Measurements from ENCODE around the gene TFF3. TPM values are rescaled to one million over a fixed set of nuclear protein-coding genes. Genes with fewer than 3 reads are reported as not detected.

The TFF3 gene
- total RNA-seq, 1 donor from 2014 or later: 46.1 TPM

DNA sequence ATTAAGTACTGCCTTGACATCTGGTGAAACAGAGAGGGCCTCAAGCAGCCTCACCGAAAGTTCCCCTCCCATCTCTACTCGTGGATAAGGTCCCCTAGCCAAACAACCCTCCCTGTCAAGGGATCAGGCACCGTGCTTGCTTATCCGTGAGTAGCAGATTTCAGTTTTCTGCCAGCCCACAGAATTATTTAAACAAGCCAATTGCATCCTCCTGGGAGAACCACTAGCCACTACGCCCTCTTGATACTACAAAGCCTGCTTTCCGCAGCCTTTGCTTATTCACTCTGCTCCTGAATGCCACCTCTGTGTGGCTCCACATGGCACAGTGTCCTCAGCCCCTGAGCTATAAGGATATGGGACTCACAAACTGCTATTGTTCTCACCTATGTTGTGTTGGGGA lies 41.4 kb upstream of the TFF3 start:
- Mint-ChIP-seq H3K27me3 (ENCODE audit: unreplicated experiment) (peaks cover 25% of the 10 kb centered on the region), H3K27ac (ENCODE audit: unreplicated experiment) (no peak overlapping the region), H3K9me3 (ENCODE audit: unreplicated experiment) (peaks cover 14% of the 10 kb centered on the region), H3K36me3 (ENCODE audit: unreplicated experiment) (peaks cover 2% of the 10 kb centered on the region), H3K4me3 (ENCODE audit: unreplicated experiment) (no peak overlapping the region), H3K4me1 (ENCODE audit: unreplicated experiment) (no peaks in the 10 kb centered on the region)
- DNase-seq (ENCODE audit: extremely low spot score, unreplicated experiment): no peak
- TF ChIP-seq, protein P1, sequence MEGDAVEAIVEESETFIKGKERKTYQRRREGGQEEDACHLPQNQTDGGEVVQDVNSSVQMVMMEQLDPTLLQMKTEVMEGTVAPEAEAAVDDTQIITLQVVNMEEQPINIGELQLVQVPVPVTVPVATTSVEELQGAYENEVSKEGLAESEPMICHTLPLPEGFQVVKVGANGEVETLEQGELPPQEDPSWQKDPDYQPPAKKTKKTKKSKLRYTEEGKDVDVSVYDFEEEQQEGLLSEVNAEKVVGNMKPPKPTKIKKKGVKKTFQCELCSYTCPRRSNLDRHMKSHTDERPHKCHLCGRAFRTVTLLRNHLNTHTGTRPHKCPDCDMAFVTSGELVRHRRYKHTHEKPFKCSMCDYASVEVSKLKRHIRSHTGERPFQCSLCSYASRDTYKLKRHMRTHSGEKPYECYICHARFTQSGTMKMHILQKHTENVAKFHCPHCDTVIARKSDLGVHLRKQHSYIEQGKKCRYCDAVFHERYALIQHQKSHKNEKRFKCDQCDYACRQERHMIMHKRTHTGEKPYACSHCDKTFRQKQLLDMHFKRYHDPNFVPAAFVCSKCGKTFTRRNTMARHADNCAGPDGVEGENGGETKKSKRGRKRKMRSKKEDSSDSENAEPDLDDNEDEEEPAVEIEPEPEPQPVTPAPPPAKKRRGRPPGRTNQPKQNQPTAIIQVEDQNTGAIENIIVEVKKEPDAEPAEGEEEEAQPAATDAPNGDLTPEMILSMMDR (IDR thresholded peaks at IDR 0.05): no peak

DNA sequence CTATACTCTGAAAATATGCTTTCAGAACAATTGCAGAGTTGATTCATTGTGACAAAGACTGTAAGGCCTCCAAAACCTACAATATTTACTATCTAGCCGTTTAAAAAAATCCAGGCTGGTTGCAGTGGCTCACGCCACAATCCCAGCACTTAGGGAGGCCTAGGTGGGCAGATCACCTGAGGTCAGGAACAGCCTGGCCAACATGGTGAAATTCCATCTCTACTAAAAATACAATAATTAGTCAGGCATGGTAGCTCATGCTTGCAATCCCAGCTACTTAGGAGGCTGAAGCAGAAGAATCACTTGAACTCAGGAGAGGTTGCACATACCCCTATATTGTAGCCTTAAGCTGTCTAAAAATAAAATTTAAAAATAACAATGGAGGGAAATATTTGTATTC lies 40.8 kb upstream of the TFF3 start:
- peaks cover 14% of the 10 kb centered on the region for H3K9me3 Mint-ChIP-seq (ENCODE audit: unreplicated experiment)
- TF ChIP-seq, protein P1 (IDR thresholded peaks at IDR 0.05): no peak
- no peak overlapping the region for H3K27ac Mint-ChIP-seq (ENCODE audit: unreplicated experiment)
- DNase-seq (ENCODE audit: extremely low spot score, unreplicated experiment): no peak
- no peak overlapping the region for H3K4me3 Mint-ChIP-seq (ENCODE audit: unreplicated experiment)
- peaks cover 2% of the 10 kb centered on the region for H3K36me3 Mint-ChIP-seq (ENCODE audit: unreplicated experiment)
- H3K4me1 Mint-ChIP-seq (ENCODE audit: unreplicated experiment): no peaks in the 10 kb centered on the region
- peaks cover 25% of the 10 kb centered on the region for H3K27me3 Mint-ChIP-seq (ENCODE audit: unreplicated experiment)

DNA sequence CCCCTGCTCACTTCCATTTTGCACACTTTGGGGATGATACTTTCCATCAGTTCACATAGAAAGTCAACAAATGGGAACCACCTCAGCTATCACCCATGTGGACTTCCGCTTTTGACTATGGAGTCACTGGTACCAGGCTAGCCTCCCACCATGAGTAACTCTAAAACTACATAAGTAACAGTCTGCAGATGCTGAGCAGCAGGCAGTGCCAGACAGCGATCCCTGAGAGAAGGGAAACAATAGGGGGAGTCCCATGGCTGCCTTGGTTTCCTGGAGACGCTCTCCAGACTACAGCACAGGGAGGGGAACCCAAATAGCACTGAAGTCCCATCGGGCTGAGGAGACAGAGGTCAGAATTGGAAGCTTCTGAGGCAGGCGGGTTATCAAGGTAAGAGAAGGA lies 38.4 kb upstream of the TFF3 start:
- Mint-ChIP-seq H3K9me3 (ENCODE audit: unreplicated experiment) (peaks cover 14% of the 10 kb centered on the region), H3K4me1 (ENCODE audit: unreplicated experiment) (no peaks in the 10 kb centered on the region), H3K4me3 (ENCODE audit: unreplicated experiment) (no peak overlapping the region), H3K27me3 (ENCODE audit: unreplicated experiment) (peaks cover 25% of the 10 kb centered on the region), H3K36me3 (ENCODE audit: unreplicated experiment) (peaks cover 2% of the 10 kb centered on the region), H3K27ac (ENCODE audit: unreplicated experiment) (no peak overlapping the region)
- TF ChIP-seq, protein P1 (IDR thresholded peaks at IDR 0.05): no peak
- no peak for DNase-seq (ENCODE audit: extremely low spot score, unreplicated experiment)

DNA sequence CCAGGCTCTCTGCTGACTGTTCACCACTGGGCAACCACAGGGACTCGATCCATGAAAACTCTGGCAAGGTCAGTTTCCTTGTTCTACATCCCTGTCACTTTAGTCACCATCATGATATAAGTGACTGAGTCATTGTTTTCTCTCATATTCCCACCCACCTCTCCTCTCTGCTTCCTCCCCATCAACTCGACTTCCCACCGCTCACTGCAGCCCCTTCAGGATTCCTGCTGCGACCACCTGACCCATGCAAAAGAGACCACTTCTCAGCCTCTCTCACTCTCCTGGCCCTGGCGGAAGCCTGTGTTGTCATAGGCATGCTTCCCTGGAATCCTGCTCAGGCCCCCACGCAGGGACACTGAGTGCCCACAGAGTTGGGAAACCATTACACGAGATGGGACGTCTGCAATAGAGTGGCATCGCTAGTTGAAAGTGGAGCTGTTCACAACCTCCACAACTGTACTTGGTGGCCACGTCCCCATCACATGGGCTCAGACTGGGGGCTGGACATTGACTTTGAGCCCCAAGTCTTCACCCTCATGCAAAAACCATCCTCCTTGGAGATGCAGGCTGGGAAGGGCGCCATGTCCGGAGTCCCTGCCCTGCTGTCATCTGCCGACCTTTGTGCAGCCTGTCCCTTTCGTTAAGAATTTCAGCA lies 37.4 kb upstream of the TFF3 start:
- Mint-ChIP-seq H3K4me3 (ENCODE audit: unreplicated experiment) (no peak overlapping the region), H3K9me3 (ENCODE audit: unreplicated experiment) (peaks cover 14% of the 10 kb centered on the region), H3K27me3 (ENCODE audit: unreplicated experiment) (peaks cover 25% of the 10 kb centered on the region), H3K4me1 (ENCODE audit: unreplicated experiment) (no peaks in the 10 kb centered on the region), H3K36me3 (ENCODE audit: unreplicated experiment) (peaks cover 2% of the 10 kb centered on the region), H3K27ac (ENCODE audit: unreplicated experiment) (no peak overlapping the region)
- TF ChIP-seq, protein P1 (IDR thresholded peaks at IDR 0.05): no peak
- DNase-seq (ENCODE audit: extremely low spot score, unreplicated experiment): no peak

DNA sequence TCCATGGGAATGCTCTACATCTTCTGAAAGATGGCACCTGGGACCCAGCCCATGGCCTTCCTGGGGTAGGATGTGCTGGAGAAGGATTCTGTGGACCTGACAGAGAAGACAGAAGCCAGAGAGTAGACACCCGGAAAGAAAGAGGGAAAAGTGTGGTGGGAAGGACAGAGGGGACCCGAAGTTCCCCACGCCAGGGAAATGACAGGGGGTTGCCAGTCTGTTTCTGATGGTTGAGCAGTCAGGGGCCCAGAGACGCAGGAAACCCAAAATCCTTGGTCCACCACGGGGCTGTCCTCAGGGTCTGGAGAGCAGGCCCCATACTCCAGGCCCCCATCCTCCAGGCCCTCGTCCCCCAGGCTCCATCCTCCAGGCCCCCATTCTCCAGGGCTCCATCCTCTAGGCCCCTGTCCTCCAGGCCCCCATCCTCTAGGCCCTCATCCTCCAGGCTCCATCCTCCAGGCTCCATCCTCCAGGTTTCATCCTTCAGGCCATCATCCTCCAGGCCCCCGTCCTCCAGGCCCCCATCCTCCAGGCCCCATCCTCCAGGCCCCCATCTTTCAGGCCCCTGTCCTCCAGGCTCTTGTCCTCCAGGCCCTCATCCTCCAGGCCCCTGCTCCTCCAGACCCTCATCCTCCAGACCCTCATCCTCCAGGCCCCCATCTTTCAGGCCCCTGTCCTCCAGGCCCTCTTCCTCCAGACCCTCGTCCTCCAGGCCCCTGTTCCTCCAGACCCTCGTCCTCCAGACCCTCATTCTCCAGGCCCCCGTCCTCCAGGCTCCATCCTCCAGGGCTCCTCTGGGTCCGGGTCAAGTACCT lies 36.6 kb upstream of the TFF3 start:
- H3K36me3 Mint-ChIP-seq (ENCODE audit: unreplicated experiment): peaks cover 2% of the 10 kb centered on the region
- TF ChIP-seq, protein P1 (IDR thresholded peaks at IDR 0.05): no peak
- H3K4me1 Mint-ChIP-seq (ENCODE audit: unreplicated experiment): no peaks in the 10 kb centered on the region
- H3K27ac Mint-ChIP-seq (ENCODE audit: unreplicated experiment): no peak overlapping the region
- no peak overlapping the region for H3K4me3 Mint-ChIP-seq (ENCODE audit: unreplicated experiment)
- peaks cover 14% of the 10 kb centered on the region for H3K9me3 Mint-ChIP-seq (ENCODE audit: unreplicated experiment)
- peak; percentile 62 for DNase-seq (ENCODE audit: extremely low spot score, unreplicated experiment)
- H3K27me3 Mint-ChIP-seq (ENCODE audit: unreplicated experiment): peaks cover 23% of the 10 kb centered on the region
